Stromal cell of bone marrow (primary cell): Measurements from ENCODE around the gene GUCD1.
"Not testable (repeated sequence)": the region's sequence is repeated elsewhere in the genome, so short reads cannot be mapped to it uniquely, and the experiment has no call there.

Experiments used
- DNase-seq: peaks from one replicate; pipeline ENCODE4 v3.0.0-alpha.2; 2012; ENCODE audit warnings: low read depth

GUCD1 gene

GRCh38 chr22:24554313-24555164 is at the start of gene GUCD1:
GUCD1 (minus strand) TSS chr22:24555138; CDS start chr22:24554991, 147 bp downstream.
- DNase-seq, result no peak

- not testable (repeated sequence) for DNase-seq
Measured at GRCh38 chr22:24603770-24604629, 49.1 kb upstream of the GUCD1 start.

GRCh38 chr22:24602847-24603769 is 48.2 kb upstream of the GUCD1 start, which contains the start of gene GGT1:
GGT1 (plus strand) TSS chr22:24603193; CDS start chr22:24611082, 7,889 bp downstream.
- DNase-seq, result not testable (repeated sequence)

- DNase-seq, result not testable (repeated sequence)
Measured at GRCh38 chr22:24602105-24602749, 47.3 kb upstream of the GUCD1 start.

DNA sequence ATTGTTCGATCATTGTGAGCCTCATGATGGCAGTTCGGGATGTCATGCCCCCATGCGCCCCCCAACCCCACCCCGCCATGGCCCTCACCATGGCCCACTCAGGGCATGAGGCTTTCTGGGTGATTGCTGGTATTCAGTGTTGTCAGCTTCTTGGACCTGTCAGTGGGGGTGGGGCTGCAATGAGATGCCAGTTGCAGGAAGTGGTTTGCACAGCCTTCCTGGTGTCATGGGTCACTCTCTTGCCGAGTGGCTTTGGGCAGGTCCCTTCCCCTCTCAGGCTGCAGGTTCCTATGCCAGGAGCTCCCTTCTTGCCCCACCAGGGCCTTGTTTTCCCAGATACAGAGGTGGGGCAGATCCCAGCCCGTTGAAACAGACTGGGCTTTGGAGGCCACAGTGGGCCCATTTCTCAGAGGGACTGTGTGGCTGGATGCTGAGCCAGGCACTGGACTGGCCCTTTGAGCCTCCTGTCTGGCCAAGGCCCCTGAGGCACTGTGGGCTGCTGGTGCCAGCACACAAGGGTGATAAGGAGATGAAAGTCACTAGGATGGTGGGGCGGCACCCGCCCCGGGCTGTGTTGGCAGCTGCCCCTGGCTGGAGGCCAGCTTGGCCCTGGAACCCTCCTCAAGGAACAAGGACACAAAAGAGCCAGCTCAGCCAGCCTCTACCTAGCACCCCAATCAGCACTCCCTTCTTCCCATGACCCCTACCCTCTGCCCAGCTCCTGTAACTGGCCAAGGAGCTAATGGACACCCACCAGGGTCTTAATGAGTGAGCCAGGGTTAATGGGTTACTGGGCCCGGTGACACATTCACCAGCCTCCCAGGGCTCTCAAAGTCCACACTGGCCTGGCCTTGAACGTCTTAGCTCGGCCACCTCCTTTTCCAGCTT is 46.5 kb upstream of the GUCD1 start:
- DNase-seq, result no peak

DNA sequence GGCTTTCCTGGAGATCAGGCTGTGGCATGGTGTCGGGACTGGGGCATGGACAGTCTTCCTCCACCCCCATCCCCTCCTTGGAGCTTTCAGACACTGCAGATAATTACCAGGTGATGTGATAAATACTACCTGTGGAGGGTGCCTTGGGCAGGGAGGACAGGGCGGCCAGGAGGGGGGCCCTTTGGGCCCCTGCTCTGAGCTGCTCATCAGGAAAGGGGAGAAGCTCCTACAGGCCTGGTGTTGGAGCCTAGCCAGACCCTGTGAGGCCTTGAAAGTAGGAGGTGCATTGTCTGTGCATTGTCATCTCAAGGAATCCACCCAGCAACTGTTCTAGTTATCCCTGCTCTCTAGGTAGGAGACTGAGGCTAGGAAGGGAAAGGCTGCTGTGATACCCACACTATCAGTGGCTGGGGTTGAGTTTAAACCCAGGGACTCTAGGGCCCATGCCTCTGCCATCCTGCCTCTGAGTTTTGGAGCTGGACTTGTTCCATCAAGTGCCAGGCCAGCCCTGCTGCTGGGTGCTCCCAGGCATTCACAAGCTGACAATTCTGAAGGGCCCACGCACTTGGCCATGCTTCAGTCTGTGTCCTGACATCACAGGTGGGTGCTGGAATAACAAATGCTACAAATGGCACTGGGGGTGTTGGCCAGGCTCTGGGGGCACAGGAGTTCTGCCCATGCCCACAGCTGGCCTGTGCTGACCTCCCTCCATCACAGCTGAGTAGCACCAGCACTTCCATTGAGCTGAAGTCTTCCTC is 45.2 kb upstream of the GUCD1 start:
- not testable (repeated sequence) for DNase-seq

GRCh38 chr22:24599514-24599913 is 44.6 kb upstream of the GUCD1 start:
- no peak for DNase-seq

GRCh38 chr22:24597076-24597475 is 42.1 kb upstream of the GUCD1 start:
- DNase-seq, result not testable (repeated sequence)

GRCh38 chr22:24595863-24596262 is 40.9 kb upstream of the GUCD1 start:
- no peak for DNase-seq

- no peak for DNase-seq
Measured at GRCh38 chr22:24595228-24595627, 40.3 kb upstream of the GUCD1 start.

- DNase-seq, result no peak
Measured at GRCh38 chr22:24594569-24595120, 39.7 kb upstream of the GUCD1 start.

DNA sequence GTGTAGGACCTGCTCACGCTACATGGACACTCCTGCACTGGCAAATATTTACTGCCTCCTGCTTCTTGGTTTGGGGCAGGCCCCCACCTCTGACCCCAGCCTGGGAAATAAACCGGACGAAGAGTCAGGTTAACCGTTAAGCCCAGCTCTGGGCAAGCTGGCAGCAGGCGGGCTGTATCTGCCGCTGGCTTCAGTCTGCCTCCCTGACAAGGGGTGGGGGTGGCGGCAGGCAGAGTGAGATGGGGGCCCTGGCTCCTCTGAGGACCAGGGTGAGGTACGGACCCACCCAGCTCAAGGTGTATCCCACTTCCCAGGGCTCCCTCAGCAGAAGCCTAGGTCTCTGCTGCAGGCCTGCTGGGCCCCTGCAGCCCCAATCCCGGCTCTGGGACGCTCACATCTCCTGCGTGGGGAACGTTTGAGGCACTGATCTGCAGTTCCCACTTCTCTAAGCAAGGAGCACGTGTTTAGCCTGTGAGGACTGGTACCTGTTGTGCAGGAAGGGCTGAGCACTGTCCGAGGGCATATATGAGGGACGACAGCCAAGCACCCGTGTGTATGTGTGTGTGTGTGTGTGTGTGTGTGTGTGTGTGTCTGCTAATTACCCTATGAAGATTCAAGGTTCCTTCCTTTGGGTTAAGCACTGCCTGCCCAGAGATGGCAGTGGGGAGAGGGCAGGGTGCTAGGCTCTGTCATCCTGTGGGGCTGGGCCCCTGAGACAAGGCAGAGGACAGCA is 39.1 kb upstream of the GUCD1 start:
- no peak for DNase-seq

DNA sequence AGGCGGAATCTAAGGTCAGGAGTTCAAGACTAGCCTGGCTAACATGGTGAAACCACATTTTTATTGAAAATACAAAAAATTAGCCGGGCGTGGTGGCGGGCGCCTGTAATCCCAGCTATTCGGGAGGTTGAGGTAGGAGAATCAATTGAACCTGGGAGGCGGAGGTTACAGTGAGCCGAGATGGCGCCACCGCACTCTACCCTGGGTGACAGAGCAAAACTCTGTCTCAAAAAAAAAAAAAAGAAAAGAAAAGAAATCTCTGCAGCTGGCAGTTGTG is 38.6 kb upstream of the GUCD1 start:
- DNase-seq, result not testable (repeated sequence)

- DNase-seq, result peak; percentile 68
Measured at GRCh38 chr22:24592851-24593558, 38.1 kb upstream of the GUCD1 start, which contains the start of gene LRRC75B. LRRC75B (minus strand) TSS chr22:24593073; CDS start chr22:24593039, 34 bp downstream.

GRCh38 chr22:24592058-24592850 is 37.3 kb upstream of the GUCD1 start:
- DNase-seq, result no peak

DNA sequence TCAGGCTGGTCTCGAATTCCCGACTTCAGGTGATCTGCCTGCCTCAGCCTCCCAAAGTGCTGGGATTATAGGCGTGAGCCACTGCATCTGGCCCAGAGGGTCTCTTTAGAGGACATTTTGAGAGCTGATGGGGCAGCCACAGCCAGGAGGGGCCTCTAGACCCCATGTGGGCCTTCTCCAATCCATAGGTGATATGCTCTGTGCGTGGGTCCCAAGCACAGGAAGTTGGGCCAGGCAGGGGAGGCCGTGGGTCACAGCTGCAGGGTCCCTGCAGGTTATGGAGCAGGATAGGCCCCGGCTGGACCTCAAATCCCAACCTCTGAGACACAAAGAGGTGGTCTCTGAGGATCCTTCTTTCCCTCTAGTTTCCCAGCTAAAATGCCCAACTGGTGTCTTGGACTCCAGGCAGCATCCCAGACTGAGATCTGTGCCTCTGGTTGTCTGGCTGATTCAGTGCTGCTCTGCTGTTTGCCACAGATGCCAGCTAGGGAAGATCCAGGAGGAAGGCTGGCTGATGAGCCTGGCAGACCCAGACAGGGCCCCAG is 36.4 kb upstream of the GUCD1 start:
- no peak for DNase-seq
